Right kidney (tissue), 9 donors: ENCODE data around the gene IL21R.
A peak's percentile ranks its signal among the peaks of the same experiment; 100 is the strongest.

Experiments
- DNase-seq: peaks from one replicate; pipeline ENCODE4 v3.0.0-alpha.2; 2016
- long read RNA-seq, 8 donors: transcript quantifications; one replicate each; lab custom pipeline, GENCODE V29; 2026

IL21R gene
- long read RNA-seq, donor 1 = 0 reads
- long read RNA-seq, donor 2 = 0 reads
- long read RNA-seq, donor 3 = 0 reads
- long read RNA-seq, donor 4 = 0 reads
- long read RNA-seq, donor 5 = 0 reads
- long read RNA-seq, donor 6 = 0 reads
- long read RNA-seq, donor 7 = 0 reads
- long read RNA-seq, donor 8 = 0 reads

DNA sequence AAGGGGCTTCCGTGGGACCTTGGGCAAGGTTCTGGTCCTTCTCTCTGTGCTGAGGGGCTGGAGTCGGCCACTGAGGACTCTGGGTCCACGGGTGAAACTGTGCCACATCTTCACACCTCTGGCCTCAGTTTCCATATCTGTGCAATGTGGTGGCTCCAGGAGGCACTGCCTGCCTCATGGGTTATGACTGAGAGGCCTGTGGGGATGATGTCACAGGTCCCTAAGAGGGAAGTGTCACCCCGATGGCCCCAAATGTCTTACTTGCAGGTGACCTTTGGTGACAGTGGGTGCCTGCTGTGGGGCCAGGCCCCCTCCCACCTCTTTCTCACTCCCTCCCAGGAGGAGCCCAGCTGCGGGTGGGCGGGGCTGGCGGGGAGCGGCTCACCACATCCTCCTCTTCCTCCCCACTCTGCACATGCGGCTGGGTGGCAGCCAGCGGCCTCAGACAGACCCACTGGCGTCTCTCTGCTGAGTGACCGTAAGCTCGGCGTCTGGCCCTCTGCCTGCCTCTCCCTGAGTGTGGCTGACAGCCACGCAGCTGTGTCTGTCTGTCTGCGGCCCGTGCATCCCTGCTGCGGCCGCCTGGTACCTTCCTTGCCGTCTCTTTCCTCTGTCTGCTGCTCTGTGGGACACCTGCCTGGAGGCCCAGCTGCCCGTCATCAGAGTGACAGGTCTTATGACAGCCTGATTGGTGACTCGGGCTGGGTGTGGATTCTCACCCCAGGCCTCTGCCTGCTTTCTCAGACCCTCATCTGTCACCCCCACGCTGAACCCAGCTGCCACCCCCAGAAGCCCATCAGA, at the start of gene IL21R:
IL21R (plus strand) TSS at position 407 of the 801 bp plus-strand sequence. CDS start 27,898 bp downstream, outside the sequence.
- no peak for DNase-seq

DNA sequence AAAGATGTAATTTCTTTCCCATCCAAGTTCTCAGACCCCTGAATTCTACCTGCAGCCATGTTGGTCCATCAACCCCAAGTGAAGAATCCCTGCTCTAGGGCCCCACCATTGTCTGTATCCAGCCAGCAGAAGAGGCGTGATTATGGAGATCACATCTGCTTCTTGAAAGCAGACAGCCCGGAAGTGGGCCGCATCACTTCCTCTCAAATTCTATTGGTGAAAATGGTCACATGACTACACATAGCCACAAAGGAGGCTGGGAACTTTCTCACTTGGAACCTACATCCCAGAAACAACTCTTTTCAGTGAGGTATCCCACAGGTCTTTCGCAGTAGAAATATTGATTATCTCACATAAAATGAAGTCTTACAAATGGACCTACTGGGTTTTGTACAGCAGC, 48.1 kb upstream of the IL21R start:
- no peak for DNase-seq

DNA sequence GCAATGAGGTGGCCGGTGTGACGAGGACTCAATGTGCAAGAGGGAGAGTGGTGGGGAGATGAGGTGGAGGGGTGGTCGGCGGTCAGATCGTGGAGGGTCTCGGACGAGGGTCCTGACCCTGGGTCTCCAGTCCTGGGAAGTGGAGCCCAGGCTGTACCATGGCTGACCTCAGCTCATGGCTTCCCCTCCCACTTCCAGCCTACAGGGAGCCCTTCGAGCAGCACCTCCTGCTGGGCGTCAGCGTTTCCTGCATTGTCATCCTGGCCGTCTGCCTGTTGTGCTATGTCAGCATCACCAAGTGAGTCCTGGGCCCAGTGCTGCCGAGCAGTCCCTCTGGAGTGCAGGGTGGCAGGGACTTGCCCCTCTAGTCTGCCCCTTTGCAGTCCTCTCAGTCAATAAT, 46.4 kb upstream of the IL21R start:
- DNase-seq = no peak

DNA sequence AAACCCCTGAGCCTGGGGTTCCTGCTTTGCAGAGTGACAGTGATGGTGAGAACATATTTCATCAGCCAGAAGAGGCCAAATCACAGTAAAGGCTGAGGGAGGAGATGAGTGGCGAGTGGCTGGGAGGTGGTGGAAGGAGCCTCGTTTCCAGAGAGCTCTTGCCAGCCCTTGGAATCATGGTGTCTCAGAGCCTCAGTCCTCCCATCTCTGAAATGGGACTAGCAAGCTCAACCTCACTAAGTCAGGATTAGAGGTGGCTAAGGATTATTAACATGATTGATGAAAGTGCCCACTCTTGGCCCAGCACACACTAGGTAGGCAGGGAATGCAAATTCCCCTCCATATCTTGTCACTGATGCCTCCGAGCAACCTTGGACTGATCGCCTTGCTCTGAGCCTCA, 45.2 kb upstream of the IL21R start:
- no peak for DNase-seq

DNA sequence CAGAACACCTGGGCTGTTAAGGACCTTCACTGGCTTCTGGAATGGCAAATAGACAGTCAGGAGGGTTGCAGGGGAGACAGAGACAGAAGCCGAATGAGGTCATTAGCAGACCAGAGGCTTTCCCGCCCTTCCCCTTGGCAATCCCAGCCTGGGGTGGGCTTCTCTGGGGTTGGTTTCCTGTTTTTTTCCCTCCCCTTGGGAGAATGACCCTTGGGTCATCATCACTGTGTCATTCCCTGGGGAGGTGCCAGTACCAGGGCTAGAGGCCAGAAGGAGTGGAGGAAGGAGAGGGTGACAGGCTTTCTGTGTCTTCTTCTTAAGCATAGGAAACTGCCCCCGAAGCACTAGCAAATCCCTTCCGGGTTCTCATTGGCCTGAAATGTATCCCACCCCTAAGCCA, 42.9 kb upstream of the IL21R start:
- no peak for DNase-seq

DNA sequence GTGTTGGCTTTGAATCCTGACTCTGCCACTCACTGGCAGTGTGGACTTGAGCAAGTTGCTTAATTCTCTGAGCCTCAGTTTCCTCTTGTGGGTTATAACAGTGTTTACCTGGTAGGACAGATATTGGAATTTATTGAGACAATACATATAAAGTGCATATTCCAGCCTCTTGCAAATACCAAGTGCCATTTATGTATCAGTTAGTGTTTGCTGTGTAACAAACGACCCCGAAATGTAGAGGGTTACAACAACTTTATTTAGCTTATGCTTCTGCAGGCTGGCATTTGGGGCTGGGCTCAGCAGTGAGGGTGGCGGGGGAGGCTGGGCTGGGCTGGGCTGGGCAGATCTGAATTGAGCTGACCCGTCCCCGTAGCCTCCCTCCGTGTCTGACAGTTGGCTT, 42.4 kb upstream of the IL21R start:
- DNase-seq = no peak

DNA sequence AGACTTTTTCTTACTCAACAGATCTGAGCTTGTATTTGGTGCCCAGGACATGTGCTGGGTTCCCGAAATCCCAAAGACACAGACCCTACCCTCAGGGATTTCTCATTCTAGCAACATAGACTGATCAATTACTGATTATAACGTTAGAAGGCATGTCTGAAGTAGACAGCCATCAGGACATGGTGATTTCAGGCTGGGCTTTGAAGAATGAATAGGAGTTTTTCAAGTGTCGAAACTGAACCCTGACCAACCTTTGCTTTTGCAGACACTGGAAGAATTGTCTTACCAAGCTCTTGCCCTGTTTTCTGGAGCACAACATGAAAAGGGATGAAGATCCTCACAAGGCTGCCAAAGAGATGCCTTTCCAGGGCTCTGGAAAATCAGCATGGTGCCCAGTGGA, 40.0 kb upstream of the IL21R start:
- DNase-seq = no peak

DNA sequence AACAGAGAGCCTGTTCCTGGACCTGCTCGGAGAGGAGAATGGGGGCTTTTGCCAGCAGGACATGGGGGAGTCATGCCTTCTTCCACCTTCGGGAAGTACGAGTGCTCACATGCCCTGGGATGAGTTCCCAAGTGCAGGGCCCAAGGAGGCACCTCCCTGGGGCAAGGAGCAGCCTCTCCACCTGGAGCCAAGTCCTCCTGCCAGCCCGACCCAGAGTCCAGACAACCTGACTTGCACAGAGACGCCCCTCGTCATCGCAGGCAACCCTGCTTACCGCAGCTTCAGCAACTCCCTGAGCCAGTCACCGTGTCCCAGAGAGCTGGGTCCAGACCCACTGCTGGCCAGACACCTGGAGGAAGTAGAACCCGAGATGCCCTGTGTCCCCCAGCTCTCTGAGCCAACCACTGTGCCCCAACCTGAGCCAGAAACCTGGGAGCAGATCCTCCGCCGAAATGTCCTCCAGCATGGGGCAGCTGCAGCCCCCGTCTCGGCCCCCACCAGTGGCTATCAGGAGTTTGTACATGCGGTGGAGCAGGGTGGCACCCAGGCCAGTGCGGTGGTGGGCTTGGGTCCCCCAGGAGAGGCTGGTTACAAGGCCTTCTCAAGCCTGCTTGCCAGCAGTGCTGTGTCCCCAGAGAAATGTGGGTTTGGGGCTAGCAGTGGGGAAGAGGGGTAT, 39.3 kb upstream of the IL21R start:
- DNase-seq = no peak

DNA sequence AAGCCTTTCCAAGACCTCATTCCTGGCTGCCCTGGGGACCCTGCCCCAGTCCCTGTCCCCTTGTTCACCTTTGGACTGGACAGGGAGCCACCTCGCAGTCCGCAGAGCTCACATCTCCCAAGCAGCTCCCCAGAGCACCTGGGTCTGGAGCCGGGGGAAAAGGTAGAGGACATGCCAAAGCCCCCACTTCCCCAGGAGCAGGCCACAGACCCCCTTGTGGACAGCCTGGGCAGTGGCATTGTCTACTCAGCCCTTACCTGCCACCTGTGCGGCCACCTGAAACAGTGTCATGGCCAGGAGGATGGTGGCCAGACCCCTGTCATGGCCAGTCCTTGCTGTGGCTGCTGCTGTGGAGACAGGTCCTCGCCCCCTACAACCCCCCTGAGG, 38.7 kb upstream of the IL21R start:
- DNase-seq = no peak

DNA sequence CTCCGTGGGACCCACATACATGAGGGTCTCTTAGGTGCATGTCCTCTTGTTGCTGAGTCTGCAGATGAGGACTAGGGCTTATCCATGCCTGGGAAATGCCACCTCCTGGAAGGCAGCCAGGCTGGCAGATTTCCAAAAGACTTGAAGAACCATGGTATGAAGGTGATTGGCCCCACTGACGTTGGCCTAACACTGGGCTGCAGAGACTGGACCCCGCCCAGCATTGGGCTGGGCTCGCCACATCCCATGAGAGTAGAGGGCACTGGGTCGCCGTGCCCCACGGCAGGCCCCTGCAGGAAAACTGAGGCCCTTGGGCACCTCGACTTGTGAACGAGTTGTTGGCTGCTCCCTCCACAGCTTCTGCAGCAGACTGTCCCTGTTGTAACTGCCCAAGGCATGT, 38.2 kb upstream of the IL21R start:
- no peak for DNase-seq

DNA sequence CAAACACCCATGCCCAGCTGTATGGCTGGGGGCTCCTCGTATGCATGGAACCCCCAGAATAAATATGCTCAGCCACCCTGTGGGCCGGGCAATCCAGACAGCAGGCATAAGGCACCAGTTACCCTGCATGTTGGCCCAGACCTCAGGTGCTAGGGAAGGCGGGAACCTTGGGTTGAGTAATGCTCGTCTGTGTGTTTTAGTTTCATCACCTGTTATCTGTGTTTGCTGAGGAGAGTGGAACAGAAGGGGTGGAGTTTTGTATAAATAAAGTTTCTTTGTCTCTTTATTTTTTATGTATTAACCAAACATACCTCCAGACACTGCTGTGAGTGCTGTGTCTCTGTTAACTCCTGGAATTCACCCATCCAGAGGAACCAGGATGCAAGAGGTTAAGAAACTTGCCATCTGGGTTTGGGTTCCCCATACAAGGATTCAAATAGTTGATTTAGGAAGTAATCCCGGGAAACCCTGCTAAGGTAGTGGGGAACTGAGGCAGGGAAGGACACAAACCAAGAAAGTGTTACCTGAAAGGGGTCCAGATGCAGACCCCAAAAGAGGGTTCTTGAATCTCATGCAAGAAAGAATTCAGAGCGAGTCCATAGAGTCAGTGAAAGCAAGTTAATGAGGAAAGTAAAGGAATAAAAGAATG, 37.4 kb upstream of the IL21R start:
- no peak for DNase-seq

DNA sequence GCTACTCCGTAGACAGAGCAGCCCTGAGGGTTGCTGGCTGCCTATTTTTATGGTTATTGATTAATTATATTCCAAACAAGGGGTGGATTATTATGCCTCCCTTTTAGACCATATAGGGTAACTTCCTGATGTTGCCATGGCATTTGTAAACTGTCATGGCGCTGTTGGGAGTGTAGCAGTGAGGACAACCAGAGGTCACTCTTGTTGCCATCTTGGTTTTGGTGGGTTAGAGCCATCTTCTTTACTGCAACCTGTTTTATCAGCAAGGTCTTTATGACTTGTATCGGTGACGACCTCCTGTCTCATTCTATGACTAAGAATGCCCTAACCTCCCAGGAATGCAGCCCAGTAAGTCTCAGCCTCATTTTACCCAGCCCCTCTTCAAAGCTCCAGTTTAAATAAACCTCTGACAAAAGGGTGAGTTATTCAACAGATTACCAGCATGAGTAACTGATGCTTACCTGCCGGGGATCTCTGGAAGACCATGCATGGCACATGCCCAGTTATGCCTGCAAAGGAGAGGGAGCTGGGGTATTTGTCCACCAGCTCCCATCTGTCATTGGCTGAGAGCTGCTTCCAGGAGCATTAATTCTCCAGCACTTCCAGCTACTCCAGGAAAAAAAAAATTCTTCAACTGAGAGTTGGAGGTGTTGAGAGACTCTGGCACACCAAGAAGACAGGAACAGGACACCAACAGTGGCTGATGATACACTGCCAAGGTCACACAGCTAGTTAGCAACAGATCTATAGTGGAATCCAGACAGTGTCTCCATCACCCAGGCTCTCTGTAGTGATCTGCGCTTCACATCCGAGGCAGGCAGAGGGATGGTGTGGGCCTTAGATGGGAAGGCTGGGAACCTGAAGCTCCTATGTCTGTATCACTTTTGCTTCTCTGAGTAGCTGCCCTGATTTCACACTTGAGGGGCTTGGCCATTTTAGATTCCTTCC, 36.6 kb upstream of the IL21R start:
- DNase-seq = no peak

DNA sequence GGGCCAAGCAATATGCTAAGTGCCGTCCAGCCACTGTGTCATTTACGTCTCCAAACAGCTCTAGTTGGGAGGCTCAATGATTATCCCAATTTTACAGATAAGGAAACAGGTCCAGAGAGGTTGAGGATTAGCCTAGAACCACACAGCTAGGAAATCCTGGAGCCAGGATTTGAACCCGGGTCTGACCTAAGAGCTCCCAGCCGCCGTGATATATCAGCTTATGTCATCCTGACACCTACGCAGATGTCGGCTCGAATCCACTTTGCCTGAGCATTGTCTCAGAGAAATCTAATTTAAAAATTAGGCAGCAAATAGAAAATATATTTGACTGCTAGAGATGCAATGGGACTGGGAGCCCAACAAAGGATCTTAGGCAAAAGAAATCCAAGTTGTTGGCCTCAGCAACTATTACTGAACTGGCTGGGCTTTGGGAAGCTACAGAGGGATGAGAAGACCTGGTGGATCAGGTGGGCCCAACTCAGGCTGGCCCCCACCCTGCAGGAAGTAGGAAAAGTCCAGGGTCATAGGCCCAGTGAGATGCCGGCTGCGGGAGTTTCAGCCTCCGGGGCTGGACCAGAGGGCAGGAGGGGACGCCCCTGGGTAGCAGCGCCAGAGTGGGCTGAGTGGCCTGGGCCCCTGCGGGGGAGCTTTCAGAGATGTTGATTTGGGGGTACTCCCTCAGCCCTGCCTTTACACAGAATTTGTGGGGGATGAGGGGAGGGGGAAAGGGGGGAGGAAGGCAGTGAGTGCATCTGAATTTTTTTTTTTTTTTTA, 35.1 kb upstream of the IL21R start:
- DNase-seq = no peak

DNA sequence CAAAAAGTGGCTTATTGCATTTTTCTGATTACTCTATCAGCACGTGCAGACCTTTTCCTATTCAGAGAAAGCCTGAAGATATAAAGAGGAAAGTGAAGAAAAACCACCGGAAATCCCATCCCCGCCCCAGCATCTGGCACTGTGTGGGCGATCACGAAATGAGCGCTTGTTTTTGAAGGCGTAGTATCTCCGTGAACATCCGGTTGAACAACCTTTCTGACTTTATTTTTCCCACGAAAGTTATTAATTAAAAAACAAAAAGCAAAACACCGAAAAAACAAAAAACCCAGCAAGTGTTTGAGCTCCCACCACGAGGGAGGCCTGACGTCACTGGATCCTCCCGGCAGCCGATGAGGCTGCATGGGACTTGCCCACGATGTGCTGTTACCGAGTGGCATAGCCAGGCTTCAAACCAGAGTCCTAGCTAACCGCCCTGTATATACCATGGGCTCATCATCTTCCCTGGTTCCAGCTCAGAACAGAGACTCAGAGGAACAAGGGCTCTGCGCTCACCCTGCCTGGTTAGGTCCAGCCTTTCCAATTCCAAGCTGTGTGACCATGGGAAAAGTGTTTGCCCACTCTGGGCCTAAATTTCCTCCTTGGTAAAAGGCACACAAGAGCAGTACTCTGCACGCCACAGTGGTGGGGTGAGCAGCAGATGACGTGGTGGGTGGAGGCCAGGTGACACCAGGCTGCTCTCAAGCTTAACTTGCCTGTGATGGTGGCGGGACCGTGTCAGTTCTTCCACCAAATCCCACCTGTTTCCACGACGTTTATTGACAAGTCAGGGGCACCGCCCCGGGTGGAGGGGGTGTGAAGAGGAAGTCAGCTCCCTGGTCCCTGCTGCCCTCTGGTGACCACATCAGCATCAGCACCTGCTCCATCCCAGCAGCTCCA, 34.3 kb upstream of the IL21R start:
- DNase-seq = peak; percentile 39

DNA sequence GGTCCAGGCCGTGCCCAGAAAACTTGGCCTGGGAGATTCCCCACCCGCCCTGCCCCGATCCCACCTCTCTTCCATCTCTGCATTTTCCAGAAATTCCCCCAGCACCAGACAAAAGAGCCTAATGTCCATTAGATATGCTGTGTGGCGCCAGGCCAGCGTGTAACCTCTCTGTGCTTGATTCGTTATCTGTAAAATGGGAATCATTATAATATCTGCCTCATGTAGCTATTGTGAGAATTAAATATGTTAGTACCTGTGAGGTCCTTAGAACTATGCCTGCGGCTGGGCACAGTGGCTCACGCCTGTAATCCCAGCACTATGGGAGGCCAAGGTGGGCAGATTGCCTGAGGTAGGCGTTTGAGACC, 33.6 kb upstream of the IL21R start:
- no peak for DNase-seq

DNA sequence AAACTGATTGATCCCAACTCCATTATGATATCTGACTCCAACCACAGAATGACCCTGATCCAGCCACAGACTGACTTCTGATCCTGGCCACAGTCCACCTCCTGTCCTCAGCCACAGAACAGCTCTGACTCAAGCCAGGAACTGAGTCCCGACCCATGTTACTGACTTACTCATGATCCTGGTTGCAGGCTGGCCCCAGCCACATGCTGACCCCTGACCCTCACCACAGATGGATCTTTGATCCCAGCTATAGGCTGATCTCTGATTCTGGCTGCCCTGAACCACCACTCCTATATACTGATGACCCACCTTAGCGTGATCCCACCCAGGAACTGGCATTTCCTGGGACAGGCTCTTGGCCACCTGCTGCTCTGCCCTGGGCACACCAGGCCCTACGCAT, 32.2 kb upstream of the IL21R start:
- no peak for DNase-seq

DNA sequence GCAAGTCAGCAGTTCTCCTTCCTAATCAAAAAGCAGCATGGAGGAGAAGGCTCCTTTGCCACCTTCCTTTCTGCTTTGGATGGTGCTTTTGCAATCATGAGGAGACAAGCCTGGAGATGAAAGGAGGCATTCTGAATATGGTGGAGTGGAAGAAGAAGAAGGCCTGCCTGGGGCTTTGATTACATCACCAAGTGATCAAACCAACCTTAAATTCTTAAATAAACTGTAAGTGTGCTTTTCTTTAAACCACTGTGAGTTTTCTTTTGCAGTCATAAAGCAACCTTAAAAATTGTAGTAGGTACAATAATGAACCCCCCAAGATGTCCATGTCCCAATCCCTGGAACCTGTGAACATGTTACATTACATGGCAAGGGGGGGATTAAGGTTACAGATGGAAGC, 31.7 kb upstream of the IL21R start:
- DNase-seq = no peak

DNA sequence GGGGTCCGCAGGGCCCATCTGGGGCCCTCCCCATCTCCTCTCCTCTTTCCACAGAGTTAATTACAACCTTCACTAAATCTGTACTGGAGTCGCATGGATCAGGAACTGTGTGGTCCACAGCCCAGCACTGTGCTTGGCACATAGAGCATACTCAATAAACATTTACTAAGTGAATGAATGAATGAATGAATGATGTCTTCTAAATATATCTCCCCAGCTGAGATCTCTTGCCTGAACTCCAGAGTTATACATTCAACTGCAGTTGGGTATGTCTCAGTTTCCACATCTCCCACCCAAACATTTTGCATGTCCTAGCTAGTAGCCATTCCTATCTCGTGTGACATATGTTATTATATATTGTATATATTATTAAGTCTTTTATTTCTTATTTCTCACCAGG, 28.7 kb upstream of the IL21R start:
- no peak for DNase-seq

DNA sequence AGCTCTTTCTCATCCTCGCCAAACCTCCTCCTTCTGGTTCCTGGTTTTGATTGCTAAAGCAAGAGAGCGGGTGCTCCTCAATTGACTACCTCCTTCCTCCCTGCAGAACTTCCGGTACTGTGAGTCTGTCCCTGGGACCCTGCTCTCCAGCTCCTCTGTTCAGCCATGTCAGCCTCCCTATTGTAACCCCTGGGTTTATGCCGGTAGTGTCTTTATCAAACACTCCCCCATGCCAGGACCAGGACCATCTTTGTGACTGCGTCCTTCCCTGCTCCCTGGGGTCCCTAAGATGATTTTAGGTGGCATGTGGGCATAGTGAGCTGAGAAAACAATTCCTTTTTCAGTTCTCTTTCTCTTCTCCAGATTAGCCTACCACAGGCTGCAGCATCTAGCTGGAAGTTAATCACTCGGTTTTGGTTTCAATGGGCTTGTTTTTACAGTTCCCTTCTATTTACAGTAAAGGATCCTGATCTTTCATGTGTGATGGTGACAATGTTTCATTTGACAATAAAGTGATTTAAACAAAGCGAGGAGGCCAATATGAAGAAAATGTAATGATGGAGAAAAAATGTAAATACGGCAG, 27.7 kb upstream of the IL21R start:
- no peak for DNase-seq
